HG02943 (cell line): Measurements from ENCODE around the gene FBXL3.

Experiments
- ATAC-seq: cut with Tn5 transposase; IDR thresholded peaks from one replicate; pipeline ENCODE4 v1.9.1; 2021; ENCODE audit warnings: mild to moderate bottlenecking, low read depth, moderate library complexity; ENCODE audit not compliant: unreplicated experiment

The FBXL3 gene

GRCh38 chr13:76955661-76956060, 71.3 kb downstream of the FBXL3 start:
- no peak for ATAC-seq
